Activated CD8-positive, alpha-beta T cell treated with anti-CD3 and anti-CD28 coated beads for 36 hours (primary cell): ENCODE measurements around the gene PLXND1. TPM values are rescaled to one million over a fixed set of nuclear protein-coding genes. Genes with fewer than 3 reads are reported as not detected.

Experiments used
- ATAC-seq: fragments of 200-7000 bp; cut with Tn5 transposase; one replicate; pipeline ENCODE4 v1.10.0; 2021; ENCODE audit warnings: mild to moderate bottlenecking, moderate library complexity
- CTCF ChIA-PET: fragments of 350-600 bp; sonication (Branson Sonifier 250); formaldehyde crosslinking; loops from one replicate; lab custom pipeline; 2021; ENCODE audit warnings: antibody characterized with exemption; lab: Charles Lee
- POLR2A ChIA-PET: fragments of 350-600 bp; sonication (Branson Sonifier 250); formaldehyde crosslinking; loops from one replicate; lab custom pipeline; 2021; ENCODE audit warnings: antibody characterized with exemption; lab: Charles Lee
- DNase-seq: peaks from one replicate; pipeline ENCODE4 v3.0.0-alpha.2; 2020
- H3K27ac Mint-ChIP-seq: one replicate; pipeline ENCODE4 v1.8.0; 2021; ENCODE audit warnings: mild to moderate bottlenecking, mixed read lengths
- H3K27me3 Mint-ChIP-seq: one replicate; pipeline ENCODE4 v1.8.0; 2021; ENCODE audit warnings: mixed read lengths
- H3K36me3 Mint-ChIP-seq: one replicate; pipeline ENCODE4 v1.8.0; 2021; ENCODE audit warnings: low read depth, mixed read lengths
- H3K4me1 Mint-ChIP-seq: one replicate; pipeline ENCODE4 v1.8.0; 2021; ENCODE audit warnings: low read depth, mixed read lengths
- H3K4me3 Mint-ChIP-seq: one replicate; pipeline ENCODE4 v1.8.0; 2021; ENCODE audit warnings: mild to moderate bottlenecking, moderate library complexity, mixed read lengths
- H3K9me3 Mint-ChIP-seq: one replicate; pipeline ENCODE4 v1.8.0; 2021; ENCODE audit warnings: mixed read lengths
- intact Hi-C: fragments of 100-400 bp; cut with micrococcal nuclease; formaldehyde crosslinking; loops from one replicate; pipeline ENCODE4 v1.10.0; 2022
- total RNA-seq, 2 experiments: library from RNA; stranded (reverse); gene quantifications; one replicate each; pipeline ENCODE4 v1.2.3, GENCODE V29; 2021
- TF ChIP-seq, protein P1 (sequence below): fragments of 200-600 bp; IDR thresholded peaks from one replicate; pipeline ENCODE4 v1.8.0; 2022; ENCODE audit warnings: antibody characterized with exemption, mild to moderate bottlenecking

The PLXND1 gene
- total RNA-seq, 2 experiments from 2014 or later = 10.7 to 12.5 TPM

GRCh38 chr3:129558772-129559564 lies 47.5 kb downstream of the PLXND1 start:
- DNase-seq (no peak), ATAC-seq (peak; percentile 20)
- Mint-ChIP-seq H3K36me3 (no peaks in the 10 kb centered on the region), H3K4me1 (peaks cover 5% of the 10 kb centered on the region), H3K4me3 (no peak overlapping the region), H3K27me3 (no peaks in the 10 kb centered on the region), H3K27ac (no peak overlapping the region), H3K9me3 (no peaks in the 10 kb centered on the region)
- TF ChIP-seq, protein P1, sequence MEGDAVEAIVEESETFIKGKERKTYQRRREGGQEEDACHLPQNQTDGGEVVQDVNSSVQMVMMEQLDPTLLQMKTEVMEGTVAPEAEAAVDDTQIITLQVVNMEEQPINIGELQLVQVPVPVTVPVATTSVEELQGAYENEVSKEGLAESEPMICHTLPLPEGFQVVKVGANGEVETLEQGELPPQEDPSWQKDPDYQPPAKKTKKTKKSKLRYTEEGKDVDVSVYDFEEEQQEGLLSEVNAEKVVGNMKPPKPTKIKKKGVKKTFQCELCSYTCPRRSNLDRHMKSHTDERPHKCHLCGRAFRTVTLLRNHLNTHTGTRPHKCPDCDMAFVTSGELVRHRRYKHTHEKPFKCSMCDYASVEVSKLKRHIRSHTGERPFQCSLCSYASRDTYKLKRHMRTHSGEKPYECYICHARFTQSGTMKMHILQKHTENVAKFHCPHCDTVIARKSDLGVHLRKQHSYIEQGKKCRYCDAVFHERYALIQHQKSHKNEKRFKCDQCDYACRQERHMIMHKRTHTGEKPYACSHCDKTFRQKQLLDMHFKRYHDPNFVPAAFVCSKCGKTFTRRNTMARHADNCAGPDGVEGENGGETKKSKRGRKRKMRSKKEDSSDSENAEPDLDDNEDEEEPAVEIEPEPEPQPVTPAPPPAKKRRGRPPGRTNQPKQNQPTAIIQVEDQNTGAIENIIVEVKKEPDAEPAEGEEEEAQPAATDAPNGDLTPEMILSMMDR = no peak
- intact Hi-C loops = no loop called here
- ChIA-PET CTCF (no interaction called here), POLR2A (interaction anchor here (0.8 to 0.9 kb wide), 2 partner anchors 10 to 68 kb away, joined by 3 read pairs; no protein-coding TSS in a partner anchor)

GRCh38 chr3:129558081-129558771 lies 48.2 kb downstream of the PLXND1 start:
- no peaks in the 10 kb centered on the region for H3K27me3 Mint-ChIP-seq
- DNase-seq (no peak), ATAC-seq (peak; percentile 10)
- H3K27ac Mint-ChIP-seq = no peak overlapping the region
- TF ChIP-seq, protein P1 = no peak
- peaks cover 6% of the 10 kb centered on the region for H3K4me1 Mint-ChIP-seq
- H3K9me3 Mint-ChIP-seq = no peaks in the 10 kb centered on the region
- ChIA-PET CTCF (no interaction called here), POLR2A (interaction anchor here (1.0 kb wide), 1 partner anchor 19 kb away, joined by 3 read pairs; no protein-coding TSS in a partner anchor)
- intact Hi-C loops = no loop called here
- no peaks in the 10 kb centered on the region for H3K36me3 Mint-ChIP-seq
- H3K4me3 Mint-ChIP-seq = no peak overlapping the region

- H3K36me3 Mint-ChIP-seq = no peaks in the 10 kb centered on the region
- TF ChIP-seq, protein P1 = no peak
- no peaks in the 10 kb centered on the region for H3K9me3 Mint-ChIP-seq
- peaks cover 6% of the 10 kb centered on the region for H3K4me1 Mint-ChIP-seq
- H3K27ac Mint-ChIP-seq = no peak overlapping the region
- no peak overlapping the region for H3K4me3 Mint-ChIP-seq
- intact Hi-C loops = no loop called here
- ChIA-PET CTCF (no interaction called here), POLR2A (interaction anchor here (1.0 kb wide), 1 partner anchor 19 kb away, joined by 3 read pairs; no protein-coding TSS in a partner anchor)
- H3K27me3 Mint-ChIP-seq = peaks cover 4% of the 10 kb centered on the region
- no peak for ATAC-seq
- DNase-seq = no peak
Observed at GRCh38 chr3:129557548-129557894, 49.0 kb downstream of the PLXND1 start.

- H3K36me3 Mint-ChIP-seq = no peaks in the 10 kb centered on the region
- H3K27ac Mint-ChIP-seq = no peak overlapping the region
- POLR2A ChIA-PET = interaction anchor here (1.0 kb wide), 1 partner anchor 20 kb away, joined by 3 read pairs; no protein-coding TSS in a partner anchor
Observed at GRCh38 chr3:129556890-129557547, 49.5 kb downstream of the PLXND1 start.

More at GRCh38 chr3:129556890-129557547, 49.5 kb downstream of the PLXND1 start:
- CTCF ChIA-PET = no interaction called here
- peaks cover 6% of the 10 kb centered on the region for H3K4me1 Mint-ChIP-seq
- intact Hi-C loops = no loop called here
- ATAC-seq (no peak), DNase-seq (no peak)
- no peak overlapping the region for H3K4me3 Mint-ChIP-seq
- TF ChIP-seq, protein P1 = no peak
- H3K27me3 Mint-ChIP-seq = peaks cover 4% of the 10 kb centered on the region
- H3K9me3 Mint-ChIP-seq = no peaks in the 10 kb centered on the region
